ENCODE measurements around the gene GRIK3. TPM values are rescaled to one million over a fixed set of nuclear protein-coding genes. Genes with fewer than 3 reads are reported as not detected.

The GRIK3 gene
- total RNA-seq, 5 donors from 2014 or later (not counting 1 experiment from before 2014, with no cell fraction given) = 0.03 TPM; not detected in 4

- H3K36me3 Mint-ChIP-seq = no peaks in the 10 kb centered on the region
- Histone ChIP-seq H3K27ac (ENCODE audit: low read length) (no peak overlapping the region), H3K27me3 (replicated peaks in 1 of 2; ENCODE audit: control insufficient read depth in 2 of 2, extremely low read depth in 1 of 2, insufficient read depth in 2 of 2, low read length in 1 of 2) (peaks cover 0 to 30% of the 10 kb centered on the region in 2 experiments), H3K4me1 (ENCODE audit: control insufficient read depth in 1 of 2, extremely low read depth in 1 of 2, insufficient read depth in 2 of 2, low read length in 2 of 2) (no peaks in the 10 kb centered on the region), H3K36me3 (ENCODE audit: control insufficient read depth in 2 of 2, extremely low read depth in 1 of 2, insufficient read depth in 1 of 2, low read length in 1 of 2) (no peaks in the 10 kb centered on the region), H3K4me3 (ENCODE audit: control insufficient read depth in 1 of 2, extremely low read depth in 1 of 2, low read length in 1 of 2) (no peak overlapping the region), H3K9me3 (no peaks in the 10 kb centered on the region)
- no peak overlapping the region for H3K27ac Mint-ChIP-seq
- no peak for DNase-seq
- ChIA-PET CTCF (no interaction called here), POLR2A (interaction anchor here in 1 of 2 donors (0.7 kb wide), 1 partner anchor 274 kb away, joined by 3 read pairs; no protein-coding TSS in a partner anchor)
- H3K4me1 Mint-ChIP-seq = no peaks in the 10 kb centered on the region
- no peak overlapping the region for H3K4me3 Mint-ChIP-seq
- 37% methylated on average over 3 of the region's 5 CpGs for WGBS (ENCODE audit: insufficient coverage)
- H3K27me3 Mint-ChIP-seq = peaks cover 0 to 5% of the 10 kb centered on the region in 2 donors
- ATAC-seq (replicated peaks in 1 of 4) = no peak
- H3K9me3 Mint-ChIP-seq = no peaks in the 10 kb centered on the region
These were observed 237.6 kb downstream of the GRIK3 start for GRCh38 chr1:36796733-36797132.

GRCh38 chr1:36796106-36796590 is 238.2 kb downstream of the GRIK3 start:
- DNase-seq = no peak
- Mint-ChIP-seq H3K4me1 (no peaks in the 10 kb centered on the region), H3K9me3 (no peaks in the 10 kb centered on the region), H3K27ac (no peak overlapping the region), H3K4me3 (no peak overlapping the region), H3K27me3 (peaks cover 0 to 4% of the 10 kb centered on the region in 2 donors), H3K36me3 (no peaks in the 10 kb centered on the region)
- no CpG with 5 or more reads among the region's 5 CpGs for WGBS (ENCODE audit: insufficient coverage)
- Histone ChIP-seq H3K9me3 (no peaks in the 10 kb centered on the region), H3K36me3 (ENCODE audit: control insufficient read depth in 2 of 2, extremely low read depth in 1 of 2, insufficient read depth in 1 of 2, low read length in 1 of 2) (no peaks in the 10 kb centered on the region), H3K4me3 (ENCODE audit: control insufficient read depth in 1 of 2, extremely low read depth in 1 of 2, low read length in 1 of 2) (no peak overlapping the region), H3K27me3 (replicated peaks in 1 of 2; ENCODE audit: control insufficient read depth in 2 of 2, extremely low read depth in 1 of 2, insufficient read depth in 2 of 2, low read length in 1 of 2) (peaks cover 0 to 30% of the 10 kb centered on the region in 2 experiments), H3K4me1 (ENCODE audit: control insufficient read depth in 1 of 2, extremely low read depth in 1 of 2, insufficient read depth in 2 of 2, low read length in 2 of 2) (no peaks in the 10 kb centered on the region), H3K27ac (ENCODE audit: low read length) (no peak overlapping the region)
- ATAC-seq (replicated peaks in 1 of 4) = peak in 1 of 4 experiments; percentile 9
- CTCF ChIA-PET = no interaction called here
- POLR2A ChIA-PET = no interaction called here

- WGBS (ENCODE audit: insufficient coverage) = no CpG with 5 or more reads among the region's 3 CpGs
- no peak for ATAC-seq (replicated peaks in 1 of 4)
- Mint-ChIP-seq H3K27me3 (peaks cover 3 to 6% of the 10 kb centered on the region in 2 donors), H3K27ac (no peak overlapping the region), H3K9me3 (no peaks in the 10 kb centered on the region), H3K4me1 (no peaks in the 10 kb centered on the region), H3K4me3 (no peak overlapping the region), H3K36me3 (no peaks in the 10 kb centered on the region)
- DNase-seq = no peak
- H3K36me3 ChIP-seq (ENCODE audit: control insufficient read depth in 2 of 2, extremely low read depth in 1 of 2, insufficient read depth in 1 of 2, low read length in 1 of 2) = no peaks in the 10 kb centered on the region
- H3K27ac ChIP-seq (ENCODE audit: low read length) = no peak overlapping the region
- CTCF ChIA-PET = no interaction called here
- no peaks in the 10 kb centered on the region for H3K4me1 ChIP-seq (ENCODE audit: control insufficient read depth in 1 of 2, extremely low read depth in 1 of 2, insufficient read depth in 2 of 2, low read length in 2 of 2)
- peaks cover 0 to 29% of the 10 kb centered on the region in 2 experiments for H3K27me3 ChIP-seq (replicated peaks in 1 of 2; ENCODE audit: control insufficient read depth in 2 of 2, extremely low read depth in 1 of 2, insufficient read depth in 2 of 2, low read length in 1 of 2)
- H3K4me3 ChIP-seq (ENCODE audit: control insufficient read depth in 1 of 2, extremely low read depth in 1 of 2, low read length in 1 of 2) = no peak overlapping the region
- no peaks in the 10 kb centered on the region for H3K9me3 ChIP-seq
- POLR2A ChIA-PET = no interaction called here
These were observed 239.9 kb downstream of the GRIK3 start for GRCh38 chr1:36794460-36794859.

- Mint-ChIP-seq H3K4me3 (no peak overlapping the region), H3K27me3 (peaks cover 9 to 13% of the 10 kb centered on the region in 2 donors), H3K27ac (no peak overlapping the region), H3K9me3 (no peaks in the 10 kb centered on the region), H3K4me1 (no peaks in the 10 kb centered on the region), H3K36me3 (no peaks in the 10 kb centered on the region)
- H3K36me3 ChIP-seq (ENCODE audit: control insufficient read depth in 2 of 2, extremely low read depth in 1 of 2, insufficient read depth in 1 of 2, low read length in 1 of 2) = no peaks in the 10 kb centered on the region
- ChIA-PET CTCF (no interaction called here), POLR2A (no interaction called here)
- no peak overlapping the region for H3K27ac ChIP-seq (ENCODE audit: low read length)
- ATAC-seq (replicated peaks in 1 of 4) (no peak), DNase-seq (no peak)
- H3K4me3 ChIP-seq (ENCODE audit: control insufficient read depth in 1 of 2, extremely low read depth in 1 of 2, low read length in 1 of 2) = no peak overlapping the region
- H3K4me1 ChIP-seq (ENCODE audit: control insufficient read depth in 1 of 2, extremely low read depth in 1 of 2, insufficient read depth in 2 of 2, low read length in 2 of 2) = no peaks in the 10 kb centered on the region
- H3K9me3 ChIP-seq = no peaks in the 10 kb centered on the region
- peaks cover 0 to 29% of the 10 kb centered on the region in 2 experiments for H3K27me3 ChIP-seq (replicated peaks in 1 of 2; ENCODE audit: control insufficient read depth in 2 of 2, extremely low read depth in 1 of 2, insufficient read depth in 2 of 2, low read length in 1 of 2)
These were observed 240.9 kb downstream of the GRIK3 start for GRCh38 chr1:36793452-36793851.

GRCh38 chr1:36792292-36792691 is 242.0 kb downstream of the GRIK3 start:
- no peak overlapping the region for H3K4me3 ChIP-seq (ENCODE audit: control insufficient read depth in 1 of 2, extremely low read depth in 1 of 2, low read length in 1 of 2)
- no peaks in the 10 kb centered on the region for H3K4me1 Mint-ChIP-seq
- peaks cover 0 to 24% of the 10 kb centered on the region in 2 experiments for H3K27me3 ChIP-seq (replicated peaks in 1 of 2; ENCODE audit: control insufficient read depth in 2 of 2, extremely low read depth in 1 of 2, insufficient read depth in 2 of 2, low read length in 1 of 2)
- 67% methylated on average over 2 of the region's 8 CpGs for WGBS (ENCODE audit: insufficient coverage)
- H3K4me3 Mint-ChIP-seq = no peak overlapping the region
- no peaks in the 10 kb centered on the region for H3K36me3 ChIP-seq (ENCODE audit: control insufficient read depth in 2 of 2, extremely low read depth in 1 of 2, insufficient read depth in 1 of 2, low read length in 1 of 2)
- H3K9me3 Mint-ChIP-seq = no peaks in the 10 kb centered on the region
- no peaks in the 10 kb centered on the region for H3K4me1 ChIP-seq (ENCODE audit: control insufficient read depth in 1 of 2, extremely low read depth in 1 of 2, insufficient read depth in 2 of 2, low read length in 2 of 2)
- no peak overlapping the region for H3K27ac Mint-ChIP-seq
- no peaks in the 10 kb centered on the region for H3K36me3 Mint-ChIP-seq
- no peak overlapping the region for H3K27ac ChIP-seq (ENCODE audit: low read length)
- ChIA-PET CTCF (no interaction called here), POLR2A (no interaction called here)
- H3K27me3 Mint-ChIP-seq = peaks cover 13 to 16% of the 10 kb centered on the region in 2 donors
- no peak for ATAC-seq (replicated peaks in 1 of 4)
- H3K9me3 ChIP-seq = no peaks in the 10 kb centered on the region
- DNase-seq = no peak

- peaks cover 0 to 17% of the 10 kb centered on the region in 2 experiments for H3K27me3 ChIP-seq (replicated peaks in 1 of 2; ENCODE audit: control insufficient read depth in 2 of 2, extremely low read depth in 1 of 2, insufficient read depth in 2 of 2, low read length in 1 of 2)
- Mint-ChIP-seq H3K27me3 (peaks cover 18 to 20% of the 10 kb centered on the region in 2 donors), H3K9me3 (no peaks in the 10 kb centered on the region), H3K27ac (no peak overlapping the region), H3K36me3 (no peaks in the 10 kb centered on the region), H3K4me3 (no peak overlapping the region), H3K4me1 (no peaks in the 10 kb centered on the region)
- POLR2A ChIA-PET = no interaction called here
- DNase-seq (no peak), ATAC-seq (replicated peaks in 1 of 4) (no peak)
- WGBS (ENCODE audit: insufficient coverage) = 79% methylated on average over 5 of the region's 10 CpGs
- no peak overlapping the region for H3K27ac ChIP-seq (ENCODE audit: low read length)
- H3K4me3 ChIP-seq (ENCODE audit: control insufficient read depth in 1 of 2, extremely low read depth in 1 of 2, low read length in 1 of 2) = no peak overlapping the region
- CTCF ChIA-PET = no interaction called here
- no peaks in the 10 kb centered on the region for H3K36me3 ChIP-seq (ENCODE audit: control insufficient read depth in 2 of 2, extremely low read depth in 1 of 2, insufficient read depth in 1 of 2, low read length in 1 of 2)
- no peaks in the 10 kb centered on the region for H3K9me3 ChIP-seq
- H3K4me1 ChIP-seq (ENCODE audit: control insufficient read depth in 1 of 2, extremely low read depth in 1 of 2, insufficient read depth in 2 of 2, low read length in 2 of 2) = no peaks in the 10 kb centered on the region
These were observed 244.1 kb downstream of the GRIK3 start for GRCh38 chr1:36790191-36790590.

- H3K36me3 ChIP-seq (ENCODE audit: control insufficient read depth in 2 of 2, extremely low read depth in 1 of 2, insufficient read depth in 1 of 2, low read length in 1 of 2) = no peaks in the 10 kb centered on the region
- peaks cover 20 to 25% of the 10 kb centered on the region in 2 donors for H3K27me3 Mint-ChIP-seq
- no peaks in the 10 kb centered on the region for H3K4me1 Mint-ChIP-seq
These were observed 244.8 kb downstream of the GRIK3 start for GRCh38 chr1:36789535-36789934.

More at GRCh38 chr1:36789535-36789934, 244.8 kb downstream of the GRIK3 start:
- ChIA-PET POLR2A (no interaction called here), CTCF (no interaction called here)
- Histone ChIP-seq H3K4me1 (ENCODE audit: control insufficient read depth in 1 of 2, extremely low read depth in 1 of 2, insufficient read depth in 2 of 2, low read length in 2 of 2) (no peaks in the 10 kb centered on the region), H3K4me3 (ENCODE audit: control insufficient read depth in 1 of 2, extremely low read depth in 1 of 2, low read length in 1 of 2) (no peak overlapping the region), H3K27ac (ENCODE audit: low read length) (no peak overlapping the region), H3K9me3 (no peaks in the 10 kb centered on the region), H3K27me3 (replicated peaks in 1 of 2; ENCODE audit: control insufficient read depth in 2 of 2, extremely low read depth in 1 of 2, insufficient read depth in 2 of 2, low read length in 1 of 2) (peaks cover 0 to 20% of the 10 kb centered on the region in 2 experiments)
- H3K36me3 Mint-ChIP-seq = no peaks in the 10 kb centered on the region
- DNase-seq (no peak), ATAC-seq (replicated peaks in 1 of 4) (no peak)
- H3K27ac Mint-ChIP-seq = no peak overlapping the region
- H3K9me3 Mint-ChIP-seq = no peaks in the 10 kb centered on the region
- H3K4me3 Mint-ChIP-seq = no peak overlapping the region

Data from T-cell (primary cell).